ENCODE results near the gene PTDSS2. TPM values are rescaled to one million over a fixed set of nuclear protein-coding genes. Genes with fewer than 3 reads are reported as not detected.
"Not testable (repeated sequence)": the region's sequence is repeated elsewhere in the genome, so short reads cannot be mapped to it uniquely, and the experiment has no call there.

Gene PTDSS2
- total and polyA plus RNA-seq, 3 experiments from 2014 or later = 11.5 to 28.4 (median 26.2) TPM

GRCh38 chr11:429931-430456 lies 20.1 kb upstream of the PTDSS2 start:
- Mint-ChIP-seq H3K9me3 (no peaks in the 10 kb centered on the region), H3K27me3 (no peaks in the 10 kb centered on the region), H3K4me3 (no peak overlapping the region), H3K4me1 (no peaks in the 10 kb centered on the region), H3K36me3 (peaks cover 0 to 22% (median 2%) of the 10 kb centered on the region in 3 donors), H3K27ac (no peak overlapping the region)
- H3K27ac ChIP-seq (ENCODE audit: low read depth, low read length) = no peak overlapping the region
- H3K9me3 ChIP-seq (ENCODE audit: low read length) = no peaks in the 10 kb centered on the region
- no peaks in the 10 kb centered on the region for H3K27me3 ChIP-seq (ENCODE audit: insufficient read depth, low read length, poor library complexity, severe bottlenecking)
- POLR2A ChIA-PET = no interaction called here
- no peaks in the 10 kb centered on the region for H3K36me3 ChIP-seq (ENCODE audit: insufficient read depth, low read length)
- no peak for DNase-seq
- no peaks in the 10 kb centered on the region for H3K4me1 ChIP-seq (ENCODE audit: insufficient read depth, low read length)
- CTCF ChIA-PET = no interaction called here
- H3K4me3 ChIP-seq (ENCODE audit: low read length) = no peak overlapping the region

- H3K9me3 ChIP-seq (ENCODE audit: low read length) = no peaks in the 10 kb centered on the region
- Mint-ChIP-seq H3K36me3 (peaks cover 0 to 15% (median 1%) of the 10 kb centered on the region in 3 donors), H3K27me3 (no peaks in the 10 kb centered on the region), H3K4me3 (no peak overlapping the region), H3K27ac (no peak overlapping the region), H3K9me3 (no peaks in the 10 kb centered on the region), H3K4me1 (peaks cover 0 to 2% (median 0%) of the 10 kb centered on the region in 3 donors)
- no peaks in the 10 kb centered on the region for H3K27me3 ChIP-seq (ENCODE audit: insufficient read depth, low read length, poor library complexity, severe bottlenecking)
- H3K4me1 ChIP-seq (ENCODE audit: insufficient read depth, low read length) = no peaks in the 10 kb centered on the region
- no peak overlapping the region for H3K27ac ChIP-seq (ENCODE audit: low read depth, low read length)
- DNase-seq = no peak
- POLR2A ChIA-PET = no interaction called here
- H3K4me3 ChIP-seq (ENCODE audit: low read length) = no peak overlapping the region
- CTCF ChIA-PET = no interaction called here
- no peaks in the 10 kb centered on the region for H3K36me3 ChIP-seq (ENCODE audit: insufficient read depth, low read length)
Observed at GRCh38 chr11:431921-432320, 18.2 kb upstream of the PTDSS2 start.

GRCh38 chr11:432501-433100 lies 17.5 kb upstream of the PTDSS2 start:
- Histone ChIP-seq H3K9me3 (ENCODE audit: low read length) (no peaks in the 10 kb centered on the region), H3K4me1 (ENCODE audit: insufficient read depth, low read length) (peaks cover 5% of the 10 kb centered on the region), H3K27ac (ENCODE audit: low read depth, low read length) (no peak overlapping the region), H3K36me3 (ENCODE audit: insufficient read depth, low read length) (no peaks in the 10 kb centered on the region), H3K4me3 (ENCODE audit: low read length) (no peak overlapping the region), H3K27me3 (ENCODE audit: insufficient read depth, low read length, poor library complexity, severe bottlenecking) (no peaks in the 10 kb centered on the region)
- Mint-ChIP-seq H3K36me3 (peaks cover 0 to 12% (median 2%) of the 10 kb centered on the region in 3 donors), H3K27me3 (no peaks in the 10 kb centered on the region), H3K27ac (peak overlapping the region in 1 of 8 donors; percentile 17), H3K4me1 (peaks cover 0 to 7% (median 6%) of the 10 kb centered on the region in 3 donors), H3K9me3 (no peaks in the 10 kb centered on the region), H3K4me3 (no peak overlapping the region)
- CTCF ChIA-PET = no interaction called here
- POLR2A ChIA-PET = no interaction called here
- no peak for DNase-seq

GRCh38 chr11:433111-433510 lies 17.0 kb upstream of the PTDSS2 start:
- ChIA-PET POLR2A (no interaction called here), CTCF (no interaction called here)
- Mint-ChIP-seq H3K9me3 (no peaks in the 10 kb centered on the region), H3K36me3 (peaks cover 0 to 10% (median 1%) of the 10 kb centered on the region in 3 donors), H3K27me3 (no peaks in the 10 kb centered on the region), H3K4me1 (peaks cover 0 to 9% (median 7%) of the 10 kb centered on the region in 3 donors), H3K27ac (peak overlapping the region in 1 of 8 donors; percentile 50), H3K4me3 (no peak overlapping the region)
- H3K36me3 ChIP-seq (ENCODE audit: insufficient read depth, low read length) = no peaks in the 10 kb centered on the region
- H3K27ac ChIP-seq (ENCODE audit: low read depth, low read length) = no peak overlapping the region
- no peaks in the 10 kb centered on the region for H3K9me3 ChIP-seq (ENCODE audit: low read length)
- no peaks in the 10 kb centered on the region for H3K27me3 ChIP-seq (ENCODE audit: insufficient read depth, low read length, poor library complexity, severe bottlenecking)
- peaks cover 8% of the 10 kb centered on the region for H3K4me1 ChIP-seq (ENCODE audit: insufficient read depth, low read length)
- no peak overlapping the region for H3K4me3 ChIP-seq (ENCODE audit: low read length)
- DNase-seq = no peak

- H3K27me3 ChIP-seq (ENCODE audit: insufficient read depth, low read length, poor library complexity, severe bottlenecking) = no peaks in the 10 kb centered on the region
Observed at GRCh38 chr11:433641-434040, 16.4 kb upstream of the PTDSS2 start.

GRCh38 chr11:434496-434895 lies 15.6 kb upstream of the PTDSS2 start:
- Histone ChIP-seq H3K27me3 (ENCODE audit: insufficient read depth, low read length, poor library complexity, severe bottlenecking) (no peaks in the 10 kb centered on the region), H3K4me3 (ENCODE audit: low read length) (no peak overlapping the region), H3K27ac (ENCODE audit: low read depth, low read length) (no peak overlapping the region), H3K9me3 (ENCODE audit: low read length) (no peaks in the 10 kb centered on the region), H3K4me1 (ENCODE audit: insufficient read depth, low read length) (peaks cover 13% of the 10 kb centered on the region), H3K36me3 (ENCODE audit: insufficient read depth, low read length) (no peaks in the 10 kb centered on the region)
- DNase-seq = no peak
- Mint-ChIP-seq H3K36me3 (peaks cover 0 to 8% (median 1%) of the 10 kb centered on the region in 3 donors), H3K4me3 (no peak overlapping the region), H3K9me3 (no peaks in the 10 kb centered on the region), H3K27me3 (no peaks in the 10 kb centered on the region), H3K4me1 (peaks cover 0 to 22% (median 13%) of the 10 kb centered on the region in 3 donors), H3K27ac (no peak overlapping the region)
- CTCF ChIA-PET = no interaction called here
- POLR2A ChIA-PET = no interaction called here

More at GRCh38 chr11:433641-434040, 16.4 kb upstream of the PTDSS2 start:
- Histone ChIP-seq H3K36me3 (ENCODE audit: insufficient read depth, low read length) (no peaks in the 10 kb centered on the region), H3K4me3 (ENCODE audit: low read length) (no peak overlapping the region), H3K27ac (ENCODE audit: low read depth, low read length) (no peak overlapping the region), H3K4me1 (ENCODE audit: insufficient read depth, low read length) (peaks cover 8% of the 10 kb centered on the region), H3K9me3 (ENCODE audit: low read length) (no peaks in the 10 kb centered on the region)
- Mint-ChIP-seq H3K36me3 (peaks cover 0 to 10% (median 1%) of the 10 kb centered on the region in 3 donors), H3K9me3 (no peaks in the 10 kb centered on the region), H3K27me3 (no peaks in the 10 kb centered on the region), H3K4me3 (no peak overlapping the region), H3K27ac (no peak overlapping the region), H3K4me1 (peaks cover 0 to 15% (median 8%) of the 10 kb centered on the region in 3 donors)
- DNase-seq = no peak
- ChIA-PET CTCF (no interaction called here), POLR2A (no interaction called here)

- H3K9me3 Mint-ChIP-seq; H3K27ac ChIP-seq (ENCODE audit: low read depth, low read length); H3K4me3 ChIP-seq (ENCODE audit: low read length); CTCF ChIA-PET; H3K27ac Mint-ChIP-seq; H3K36me3 Mint-ChIP-seq; H3K27me3 Mint-ChIP-seq; POLR2A ChIA-PET; H3K36me3 ChIP-seq (ENCODE audit: insufficient read depth, low read length); H3K4me3 Mint-ChIP-seq; DNase-seq; H3K9me3 ChIP-seq (ENCODE audit: low read length); H3K27me3 ChIP-seq (ENCODE audit: insufficient read depth, low read length, poor library complexity, severe bottlenecking): not testable (repeated sequence)
- peaks cover 16% of the 10 kb centered on the region for H3K4me1 ChIP-seq (ENCODE audit: insufficient read depth, low read length)
- peaks cover 6 to 28% (median 18%) of the 10 kb centered on the region in 3 donors for H3K4me1 Mint-ChIP-seq
Observed at GRCh38 chr11:434999-435740, 14.9 kb upstream of the PTDSS2 start.

GRCh38 chr11:437228-437870 lies 12.7 kb upstream of the PTDSS2 start:
- Histone ChIP-seq H3K27ac (ENCODE audit: low read depth, low read length) (no peak overlapping the region), H3K4me3 (ENCODE audit: low read length) (no peak overlapping the region), H3K9me3 (ENCODE audit: low read length) (no peaks in the 10 kb centered on the region), H3K4me1 (ENCODE audit: insufficient read depth, low read length) (peaks cover 32% of the 10 kb centered on the region), H3K36me3 (ENCODE audit: insufficient read depth, low read length) (no peaks in the 10 kb centered on the region), H3K27me3 (ENCODE audit: insufficient read depth, low read length, poor library complexity, severe bottlenecking) (no peaks in the 10 kb centered on the region)
- H3K4me3 Mint-ChIP-seq = peak overlapping the region in 2 of 7 donors; percentile 22 to 28
- H3K27me3 Mint-ChIP-seq = no peaks in the 10 kb centered on the region
- no peaks in the 10 kb centered on the region for H3K9me3 Mint-ChIP-seq
- DNase-seq = no peak
- H3K4me1 Mint-ChIP-seq = peaks cover 15 to 46% (median 26%) of the 10 kb centered on the region in 3 donors
- ChIA-PET POLR2A (no interaction called here), CTCF (interaction anchor here (1.2 kb wide), 1 partner anchor 11 kb away, joined by 3 read pairs; no protein-coding TSS in a partner anchor)
- H3K36me3 Mint-ChIP-seq = peaks cover 0 to 6% (median 1%) of the 10 kb centered on the region in 3 donors
- peak overlapping the region in 3 of 8 donors; percentile 41 to 88 (median 70) for H3K27ac Mint-ChIP-seq
